ENCODE measurements around the gene PDLIM3. TPM values are rescaled to one million over a fixed set of nuclear protein-coding genes. Genes with fewer than 3 reads are reported as not detected.

The PDLIM3 gene
- total and polyA plus RNA-seq, 2 donors (not counting 1 experiment from before 2014, with no cell fraction given): 0.15 TPM; not detected in 1

DNA sequence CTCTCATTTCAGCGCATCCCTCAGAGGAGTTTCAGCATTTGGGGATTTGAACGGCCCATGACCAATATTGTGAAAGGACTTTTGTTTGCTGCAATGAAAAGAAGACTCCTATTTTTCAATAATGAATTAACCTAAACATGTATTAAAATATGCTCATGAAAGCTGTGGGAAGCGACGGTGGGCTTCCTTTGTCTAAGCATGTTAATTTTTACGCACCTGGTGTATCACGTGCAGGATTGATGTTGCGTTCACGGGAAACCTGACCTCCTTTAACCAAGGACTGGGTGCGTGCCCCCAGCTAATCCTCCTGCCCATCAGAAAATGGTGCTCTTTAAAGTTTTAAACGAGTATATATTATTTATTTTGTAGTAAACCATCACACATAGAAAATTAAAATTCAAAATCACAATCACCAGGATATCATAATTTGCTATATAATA is 63.2 kb downstream of the PDLIM3 start:
- CTCF ChIA-PET: interaction anchor here (0.6 to 3.6 kb wide), 8 partner anchors 9 to 128 kb away, joined by 3 to 36 read pairs (median 4); partner anchors contain the start of gene LRP2BP
- peak overlapping the region; percentile 95 for H3K4me3 Mint-ChIP-seq
- peak overlapping the region in 1 of 2 donors; percentile 58 for H3K27ac ChIP-seq (ENCODE audit: low read length in 2 of 2)
- POLR2A ChIA-PET: interaction anchor here (0.6 to 1.0 kb wide), 3 partner anchors 47 to 125 kb away, joined by 3 to 4 read pairs (median 3); partner anchors contain the start of gene UFSP2
- peak overlapping the region; percentile 86 for H2AFZ ChIP-seq (ENCODE audit: insufficient read depth, low read depth, low read length, poor library complexity, severe bottlenecking)
- no peaks in the 10 kb centered on the region for H3K36me3 ChIP-seq (replicated peaks in 1 of 2; ENCODE audit: control extremely low read depth in 1 of 2, control insufficient read depth in 1 of 2, extremely low read depth in 1 of 2, insufficient read depth in 2 of 2, low read length in 1 of 2)
- no peaks in the 10 kb centered on the region for H4K20me1 ChIP-seq (ENCODE audit: control insufficient read depth, insufficient read depth, low read length, poor library complexity, severe bottlenecking)
- intact Hi-C loops (cut with micrococcal nuclease): no loop called here
- H3K4me2 ChIP-seq (replicated peaks; ENCODE audit: low read depth, low read length, poor library complexity, severe bottlenecking): peak overlapping the region; percentile 99
- peaks cover 5% of the 10 kb centered on the region for H3K27me3 Mint-ChIP-seq
- peak overlapping the region; percentile 28 to 87 (median 67) for H3K4me3 ChIP-seq (ENCODE audit: control extremely low read depth in 1 of 5, extremely low read depth in 1 of 5, insufficient read depth in 1 of 5, low read depth in 2 of 5, low read length in 4 of 5)
- no peaks in the 10 kb centered on the region for H3K9me3 ChIP-seq (ENCODE audit: control extremely low read depth in 1 of 3, control insufficient read depth in 2 of 3, insufficient read depth in 1 of 3, low read length in 2 of 3)
- H3K9me3 Mint-ChIP-seq (ENCODE audit: insufficient read depth): no peaks in the 10 kb centered on the region
- ATAC-seq (ENCODE audit: low read depth) (no peak), DNase-seq (peak; percentile 47)
- H3K27me3 ChIP-seq (replicated peaks in 1 of 4; ENCODE audit: control extremely low read depth in 1 of 4, control insufficient read depth in 3 of 4, insufficient read depth in 4 of 4, low read length in 3 of 4): peaks cover 0 to 5% (median 0%) of the 10 kb centered on the region in 4 experiments
- H3K27ac Mint-ChIP-seq: peak overlapping the region; percentile 81
- H3K79me2 ChIP-seq (ENCODE audit: control insufficient read depth, insufficient read depth, low read length): no peaks in the 10 kb centered on the region
- H3K9ac ChIP-seq (ENCODE audit: low read length): peak overlapping the region; percentile 88
- TF ChIP-seq EZH2 (IDR thresholded peaks at IDR 0.05; ENCODE audit: borderline replicate concordance, insufficient read depth, low read depth, low read length, poor library complexity, severe bottlenecking): no peak
- TF ChIP-seq, protein P1, sequence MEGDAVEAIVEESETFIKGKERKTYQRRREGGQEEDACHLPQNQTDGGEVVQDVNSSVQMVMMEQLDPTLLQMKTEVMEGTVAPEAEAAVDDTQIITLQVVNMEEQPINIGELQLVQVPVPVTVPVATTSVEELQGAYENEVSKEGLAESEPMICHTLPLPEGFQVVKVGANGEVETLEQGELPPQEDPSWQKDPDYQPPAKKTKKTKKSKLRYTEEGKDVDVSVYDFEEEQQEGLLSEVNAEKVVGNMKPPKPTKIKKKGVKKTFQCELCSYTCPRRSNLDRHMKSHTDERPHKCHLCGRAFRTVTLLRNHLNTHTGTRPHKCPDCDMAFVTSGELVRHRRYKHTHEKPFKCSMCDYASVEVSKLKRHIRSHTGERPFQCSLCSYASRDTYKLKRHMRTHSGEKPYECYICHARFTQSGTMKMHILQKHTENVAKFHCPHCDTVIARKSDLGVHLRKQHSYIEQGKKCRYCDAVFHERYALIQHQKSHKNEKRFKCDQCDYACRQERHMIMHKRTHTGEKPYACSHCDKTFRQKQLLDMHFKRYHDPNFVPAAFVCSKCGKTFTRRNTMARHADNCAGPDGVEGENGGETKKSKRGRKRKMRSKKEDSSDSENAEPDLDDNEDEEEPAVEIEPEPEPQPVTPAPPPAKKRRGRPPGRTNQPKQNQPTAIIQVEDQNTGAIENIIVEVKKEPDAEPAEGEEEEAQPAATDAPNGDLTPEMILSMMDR (IDR thresholded peaks at IDR 0.05): no peak
- H3K4me1 ChIP-seq (ENCODE audit: control insufficient read depth in 2 of 2, insufficient read depth in 2 of 2, low read length in 2 of 2): peaks cover 11 to 17% of the 10 kb centered on the region in 2 donors
- H3K4me1 Mint-ChIP-seq: peaks cover 17% of the 10 kb centered on the region
- 25% methylated on average over 4 of the region's 10 CpGs for WGBS (ENCODE audit: insufficient coverage)
